ENCODE results near the gene RPL15. TPM values are rescaled to one million over a fixed set of nuclear protein-coding genes. Genes with fewer than 3 reads are reported as not detected.

Gene RPL15
- total and polyA plus RNA-seq, 2 of the 13 experiments (the other 11 are each of a cell fraction or from before 2014, with no cell fraction given), result 1,297 to 3,693 TPM

GRCh38 chr3:23945913-23946687 lies 29.2 kb downstream of the RPL15 start (continued):
- TF ChIP-seq ARNT2 (CRISPR knock-in tag; IDR thresholded peaks at IDR 0.05; ENCODE audit: low read depth) (0 out of 2 replicates have a peak, but pooled peaks have one; percentile 85), ZBTB46 (CRISPR knock-in tag; IDR thresholded peaks at IDR 0.05; ENCODE audit: borderline replicate concordance) (no peak), HOMEZ (CRISPR knock-in tag; IDR thresholded peaks at IDR 0.05; ENCODE audit: low read depth) (0 out of 2 replicates have a peak, but pooled peaks have one; percentile 9), MAFF (IDR thresholded peaks at IDR 0.05; ENCODE audit: low read depth, low read length) (no peak; the same call in 1 of the 2 replicates), ZNF563 (CRISPR knock-in tag; IDR thresholded peaks at IDR 0.05) (peak; percentile 86), EEA1 (CRISPR knock-in tag; IDR thresholded peaks at IDR 0.05; ENCODE audit: borderline replicate concordance) (peak; percentile 71; the same call in 1 of the 2 replicates), KMT2A (CRISPR knock-in tag; IDR thresholded peaks at IDR 0.05) (peak; percentile 96), ZNF407 (CRISPR knock-in tag; IDR thresholded peaks at IDR 0.05; ENCODE audit: not compliant biosample characterization) (peak; percentile 95), PAF1 (CRISPR knock-in tag; IDR thresholded peaks at IDR 0.05) (no peak), ZNF891 (CRISPR knock-in tag; IDR thresholded peaks at IDR 0.05) (peak; percentile 97), ZFYVE20 (CRISPR knock-in tag; IDR thresholded peaks at IDR 0.05; ENCODE audit: borderline replicate concordance, low read depth) (no peak), ZNF326 (CRISPR knock-in tag; IDR thresholded peaks at IDR 0.05; ENCODE audit: borderline replicate concordance) (no peak), MIER3 (CRISPR knock-in tag; IDR thresholded peaks at IDR 0.05; ENCODE audit: borderline replicate concordance) (no peak), ZNF510 (CRISPR knock-in tag; IDR thresholded peaks at IDR 0.05; ENCODE audit: low read depth) (no peak), SATB2 (CRISPR knock-in tag; IDR thresholded peaks at IDR 0.05) (no peak), SETDB1 (CRISPR knock-in tag; IDR thresholded peaks at IDR 0.05; ENCODE audit: borderline replicate concordance) (no peak), ZNF441 (CRISPR knock-in tag; IDR thresholded peaks at IDR 0.05; ENCODE audit: borderline replicate concordance) (peak; percentile 76), ZSCAN9 (CRISPR knock-in tag; IDR thresholded peaks at IDR 0.05; ENCODE audit: borderline replicate concordance) (peak; percentile 21; the same call in 1 of the 2 replicates)
